GM12891 (cell line): ENCODE results near the gene BRF1.

Experiments used
- DNase-seq: peaks from one replicate; pipeline ENCODE4 v3.0.0; 2011; ENCODE audit warnings: low spot score; ENCODE audit not compliant: insufficient read length
- FAIRE-seq: peaks from 2 replicates; lab custom pipeline; 2011; peaks lifted over from hg19 to GRCh38; lab: Jason Lieb, UNC
- PAX5 ChIP-seq: IDR thresholded peaks from 2 replicates; pipeline ENCODE4 v1.6.1; 2011; ENCODE audit warnings: low read length, moderate library complexity, mild to moderate bottlenecking; ENCODE audit not compliant: insufficient read depth, severe bottlenecking
- POLR2A ChIP-seq: IDR thresholded peaks from 2 replicates; pipeline ENCODE4 v1.6.1; 2011; ENCODE audit warnings: low read depth, low read length, control low read depth
- POLR2AphosphoS5 ChIP-seq: IDR thresholded peaks from 2 replicates; pipeline ENCODE4 v1.6.1; 2011; ENCODE audit warnings: low read depth, low read length, control low read depth
- POU2F2 ChIP-seq: IDR thresholded peaks from 2 replicates; pipeline ENCODE4 v1.6.1; 2011; ENCODE audit warnings: low read depth, mild to moderate bottlenecking, control low read depth, low read length, moderate library complexity
- SPI1 ChIP-seq: IDR thresholded peaks from 2 replicates; pipeline ENCODE4 v1.6.1; 2011; ENCODE audit warnings: low read depth, low read length, control low read depth
- TAF1 ChIP-seq: IDR thresholded peaks from 2 replicates; pipeline ENCODE4 v1.6.1; 2011; ENCODE audit warnings: low read depth, low read length, control low read depth

Gene BRF1

GRCh38 chr14:105181549-105182295 lies 119.1 kb downstream of the BRF1 start:
- FAIRE-seq, result no peak
- TF ChIP-seq PAX5 (no peak), POLR2AphosphoS5 (no peak), POU2F2 (no peak), SPI1 (no peak), TAF1 (no peak), POLR2A (no peak)
- no peak for DNase-seq

GRCh38 chr14:105180592-105181548 lies 119.9 kb downstream of the BRF1 start, which contains the start of gene NUDT14:
NUDT14 (minus strand) TSS chr14:105181312; CDS start chr14:105181209, 103 bp downstream.
- FAIRE-seq, result peak; percentile 55
- TF ChIP-seq PAX5 (no peak), POLR2AphosphoS5 (no peak), SPI1 (no peak), TAF1 (no peak), POLR2A (no peak), POU2F2 (no peak)
- peak; percentile 99 for DNase-seq

- DNase-seq, result no peak
- TF ChIP-seq SPI1 (no peak), POLR2AphosphoS5 (no peak), PAX5 (no peak), POU2F2 (no peak)
- no peak for FAIRE-seq
Observed at GRCh38 chr14:105179191-105179590, 121.6 kb downstream of the BRF1 start.

- no peak for FAIRE-seq
- TF ChIP-seq POLR2AphosphoS5 (no peak), TAF1 (no peak), SPI1 (no peak), PAX5 (no peak), POU2F2 (no peak), POLR2A (no peak)
- no peak for DNase-seq
Observed at GRCh38 chr14:105178868-105179140, 122.0 kb downstream of the BRF1 start.

GRCh38 chr14:105178069-105178867 lies 122.5 kb downstream of the BRF1 start:
- TF ChIP-seq PAX5, result no peak
- TF ChIP-seq TAF1, result no peak
- TF ChIP-seq POLR2AphosphoS5, result no peak
- DNase-seq (no peak), FAIRE-seq (no peak)

GRCh38 chr14:105177082-105177481 lies 123.7 kb downstream of the BRF1 start:
- DNase-seq (no peak), FAIRE-seq (no peak)

GRCh38 chr14:105176513-105176912 lies 124.3 kb downstream of the BRF1 start:
- no peak for FAIRE-seq

More at GRCh38 chr14:105177082-105177481, 123.7 kb downstream of the BRF1 start:
- no peak for TF ChIP-seq POU2F2
- TF ChIP-seq SPI1, result no peak
- TF ChIP-seq TAF1, result no peak
- no peak for TF ChIP-seq POLR2AphosphoS5
- TF ChIP-seq PAX5, result no peak
- no peak for TF ChIP-seq POLR2A

GRCh38 chr14:105173901-105174894 lies 126.6 kb downstream of the BRF1 start:
- DNase-seq, result peak; percentile 69
- peak; percentile 48 for FAIRE-seq
- no peak for TF ChIP-seq TAF1
- TF ChIP-seq POU2F2, result no peak
- no peak for TF ChIP-seq SPI1
- TF ChIP-seq POLR2AphosphoS5, result no peak
- TF ChIP-seq PAX5, result no peak

More at GRCh38 chr14:105176513-105176912, 124.3 kb downstream of the BRF1 start:
- TF ChIP-seq POLR2A (no peak), TAF1 (no peak), POLR2AphosphoS5 (no peak), SPI1 (no peak), PAX5 (no peak), POU2F2 (no peak)
- no peak for DNase-seq

GRCh38 chr14:105173145-105173544 lies 127.7 kb downstream of the BRF1 start:
- DNase-seq, result no peak
- FAIRE-seq, result no peak
- TF ChIP-seq POU2F2 (no peak), POLR2AphosphoS5 (no peak), POLR2A (no peak), TAF1 (no peak), SPI1 (no peak), PAX5 (no peak)
